ENCODE results near the gene STAC. TPM values are rescaled to one million over a fixed set of nuclear protein-coding genes. Genes with fewer than 3 reads are reported as not detected.

The STAC gene
- total RNA-seq, 1 donor from 2014 or later: 3.9 TPM

DNA sequence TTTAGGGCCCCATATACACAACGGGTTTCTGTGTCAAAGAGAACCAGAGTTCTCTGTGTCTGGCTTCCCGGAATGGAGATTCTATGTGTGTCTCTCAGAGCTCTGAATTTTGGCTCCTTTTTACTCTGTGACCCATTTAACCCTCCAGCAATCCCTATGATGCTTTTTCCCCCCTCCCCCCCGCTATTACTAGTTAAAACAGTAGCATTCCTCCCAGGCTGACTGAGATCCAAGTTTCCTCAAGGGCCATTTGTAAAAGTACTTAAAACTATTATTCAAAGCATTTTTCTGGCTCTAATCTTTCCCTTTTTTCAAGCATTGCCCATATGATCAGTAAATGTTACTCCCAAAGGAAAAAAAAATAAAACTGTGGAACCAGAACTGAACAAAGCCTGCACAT lies 6.6 kb upstream of the STAC start:
- Histone ChIP-seq H3K4me1 (no peaks in the 10 kb centered on the region), H3K4me3 (no peak overlapping the region), H3K27me3 (no peaks in the 10 kb centered on the region), H3K27ac (no peak overlapping the region), H3K36me3 (no peaks in the 10 kb centered on the region), H3K9me3 (no peaks in the 10 kb centered on the region)
- DNase-seq (ENCODE audit: extremely low spot score in 2 of 2): no peak
- intact Hi-C loops (cut with DNase I): no loop called here
- no peak for TF ChIP-seq CTCF (IDR thresholded peaks at IDR 0.05)
- no peak for TF ChIP-seq POLR2A (IDR thresholded peaks at IDR 0.05)
- TF ChIP-seq POLR2AphosphoS5 (IDR thresholded peaks at IDR 0.05; ENCODE audit: insufficient read depth in 1 of 2, low read depth in 1 of 2): no peak

DNA sequence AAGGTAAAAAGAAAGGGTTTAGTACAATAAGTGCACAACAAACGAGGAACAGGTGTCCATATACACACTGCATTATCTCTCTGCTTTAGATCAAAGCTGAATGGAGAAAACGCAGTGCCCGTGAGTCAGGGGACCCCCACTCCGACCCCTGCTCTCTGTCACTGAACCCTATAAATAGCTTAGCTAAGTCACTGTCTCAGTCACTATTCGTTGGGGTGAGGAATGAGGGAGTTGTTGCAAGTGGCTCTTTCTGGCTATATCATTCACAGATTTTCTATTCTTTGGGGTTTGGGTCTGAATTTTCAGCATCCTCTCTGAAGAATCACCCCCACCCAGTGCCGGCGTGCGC lies 458 bp upstream of the STAC start:
- intact Hi-C loops (cut with DNase I): no loop called here
- TF ChIP-seq CTCF (IDR thresholded peaks at IDR 0.05) (no peak), POLR2AphosphoS5 (IDR thresholded peaks at IDR 0.05; ENCODE audit: insufficient read depth in 1 of 2, low read depth in 1 of 2) (no peak), POLR2A (IDR thresholded peaks at IDR 0.05) (no peak)
- no peak for DNase-seq (ENCODE audit: extremely low spot score in 2 of 2)
- H3K4me3 ChIP-seq: peak overlapping the region; percentile 49 to 56
- no peaks in the 10 kb centered on the region for H3K27me3 ChIP-seq
- H3K4me1 ChIP-seq: no peaks in the 10 kb centered on the region
- no peaks in the 10 kb centered on the region for H3K9me3 ChIP-seq
- H3K27ac ChIP-seq: no peak overlapping the region
- H3K36me3 ChIP-seq: no peaks in the 10 kb centered on the region

GRCh38 chr3:36381311-36381956 lies 1.1 kb downstream of the STAC start:
- Histone ChIP-seq H3K9me3 (no peaks in the 10 kb centered on the region), H3K36me3 (no peaks in the 10 kb centered on the region), H3K4me1 (no peaks in the 10 kb centered on the region), H3K27ac (no peak overlapping the region), H3K4me3 (peak overlapping the region; percentile 49 to 56), H3K27me3 (no peaks in the 10 kb centered on the region)
- no peak for TF ChIP-seq POLR2A (IDR thresholded peaks at IDR 0.05)
- TF ChIP-seq CTCF (IDR thresholded peaks at IDR 0.05): no peak
- TF ChIP-seq POLR2AphosphoS5 (IDR thresholded peaks at IDR 0.05; ENCODE audit: insufficient read depth in 1 of 2, low read depth in 1 of 2): no peak
- no peak for DNase-seq (ENCODE audit: extremely low spot score in 2 of 2)
- intact Hi-C loops (cut with DNase I): no loop called here

DNA sequence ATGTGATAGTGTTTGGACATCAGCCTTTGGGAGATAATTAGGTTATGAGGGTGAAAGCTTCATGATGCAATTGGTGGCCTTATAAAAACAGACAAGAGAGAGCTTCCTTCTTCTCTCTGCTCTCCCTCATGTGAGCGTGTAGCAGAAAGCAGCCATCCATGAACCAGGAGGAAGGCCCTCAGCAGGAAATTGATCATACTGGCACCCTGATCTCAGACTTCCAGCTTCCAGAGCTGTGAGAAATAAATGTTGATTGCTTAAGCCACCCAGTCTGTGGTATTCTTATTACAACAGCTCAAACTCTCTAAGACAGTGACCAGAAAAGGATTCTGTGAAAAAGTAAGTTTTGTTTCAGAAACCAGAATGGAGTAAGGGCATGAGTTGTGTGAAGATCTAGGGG lies 13.3 kb downstream of the STAC start:
- intact Hi-C loops (cut with DNase I): no loop called here
- Histone ChIP-seq H3K4me1 (no peaks in the 10 kb centered on the region), H3K36me3 (no peaks in the 10 kb centered on the region)

More for the DNA sequence above, 13.3 kb downstream of the STAC start:
- H3K4me3 ChIP-seq: no peak overlapping the region
- no peak overlapping the region for H3K27ac ChIP-seq
- no peak for DNase-seq (ENCODE audit: extremely low spot score in 2 of 2)
- no peaks in the 10 kb centered on the region for H3K9me3 ChIP-seq
- TF ChIP-seq CTCF (IDR thresholded peaks at IDR 0.05): no peak
- TF ChIP-seq POLR2A (IDR thresholded peaks at IDR 0.05): no peak
- TF ChIP-seq POLR2AphosphoS5 (IDR thresholded peaks at IDR 0.05; ENCODE audit: insufficient read depth in 1 of 2, low read depth in 1 of 2): no peak
- H3K27me3 ChIP-seq: no peaks in the 10 kb centered on the region

All from vagina (tissue), 2 donors.